Stimulated activated memory B cell treated with anti-CD40 and anti-IgM and Interleukin-4, amounts not matched to agents 10 μg/mL and 1 μg/mL and 100 μg/mL, for 72 hours (primary cell): Measurements from ENCODE around the gene TRIM54.
"Not testable (repeated sequence)": the region's sequence is repeated elsewhere in the genome, so short reads cannot be mapped to it uniquely, and the experiment has no call there.

Experiments
- ATAC-seq: fragments of 150-1000 bp; cut with Tn5 transposase; 2 replicates; pipeline ENCODE4 v1.10.0; 2021
- H3K27ac Mint-ChIP-seq: one replicate; pipeline ENCODE4 v1.8.0; 2022; ENCODE audit warnings: mild to moderate bottlenecking, mixed read lengths
- H3K27me3 Mint-ChIP-seq: one replicate; pipeline ENCODE4 v1.8.0; 2022; ENCODE audit warnings: mixed read lengths
- H3K36me3 Mint-ChIP-seq: one replicate; pipeline ENCODE4 v1.8.0; 2022; ENCODE audit warnings: mixed read lengths
- H3K4me1 Mint-ChIP-seq: one replicate; pipeline ENCODE4 v1.8.0; 2022; ENCODE audit warnings: mixed read lengths
- H3K4me3 Mint-ChIP-seq: one replicate; pipeline ENCODE4 v1.8.0; 2022; ENCODE audit warnings: mild to moderate bottlenecking, moderate library complexity, mixed read lengths
- H3K9me3 Mint-ChIP-seq: one replicate; pipeline ENCODE4 v1.8.0; 2022; ENCODE audit warnings: mixed read lengths

TRIM54 gene

DNA sequence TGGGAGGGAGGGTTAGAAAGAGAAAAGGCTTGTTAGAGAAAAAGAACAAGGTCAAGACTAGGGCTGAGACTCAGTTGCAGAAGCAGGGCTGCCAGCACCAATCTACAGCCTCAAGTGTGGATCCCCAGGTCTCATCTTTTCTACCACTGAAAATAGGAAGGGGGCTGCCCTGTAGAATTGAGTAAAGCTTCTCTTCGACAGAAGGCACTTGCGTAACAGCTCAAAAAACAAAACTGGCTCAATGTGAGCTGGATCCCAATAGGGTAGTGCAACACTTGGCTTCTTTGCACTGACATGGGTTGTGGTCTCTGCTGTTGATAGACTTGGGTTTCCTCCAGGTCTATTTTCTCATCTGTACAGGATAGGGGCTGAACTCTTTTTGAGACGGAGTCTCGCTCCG is 42.5 kb downstream of the TRIM54 start:
- H3K27ac Mint-ChIP-seq = no peak overlapping the region
- peaks cover 22% of the 10 kb centered on the region for H3K4me1 Mint-ChIP-seq

GRCh38 chr2:27335311-27335710 is 53.1 kb downstream of the TRIM54 start:
- no peak overlapping the region for H3K27ac Mint-ChIP-seq
- no peaks in the 10 kb centered on the region for H3K27me3 Mint-ChIP-seq
- peaks cover 41% of the 10 kb centered on the region for H3K36me3 Mint-ChIP-seq

More for the DNA sequence above, 42.5 kb downstream of the TRIM54 start:
- no peaks in the 10 kb centered on the region for H3K9me3 Mint-ChIP-seq
- no peak for ATAC-seq
- peaks cover 41% of the 10 kb centered on the region for H3K36me3 Mint-ChIP-seq
- H3K4me3 Mint-ChIP-seq = no peak overlapping the region
- no peaks in the 10 kb centered on the region for H3K27me3 Mint-ChIP-seq

DNA sequence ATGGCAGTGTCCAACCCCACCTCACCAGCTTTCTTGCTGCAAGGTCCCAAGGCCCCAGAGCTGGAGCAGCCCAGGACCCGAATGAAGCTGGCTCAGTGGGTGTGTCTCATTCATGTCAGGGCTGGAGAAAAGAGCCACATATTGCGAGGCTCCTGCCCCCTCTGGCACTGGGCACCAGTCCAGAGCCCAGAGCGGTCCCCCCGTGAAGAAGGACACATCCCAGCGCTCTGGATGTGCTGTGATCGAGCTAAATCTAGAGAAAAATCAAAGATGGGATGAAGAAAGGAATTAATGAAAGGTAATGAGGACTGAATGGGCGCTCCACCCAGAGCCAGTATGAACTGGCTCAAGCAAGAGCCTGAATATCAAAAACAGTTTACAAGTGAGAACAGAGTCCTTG is 53.9 kb downstream of the TRIM54 start:
- Mint-ChIP-seq H3K4me3 (no peak overlapping the region), H3K4me1 (no peaks in the 10 kb centered on the region), H3K9me3 (no peaks in the 10 kb centered on the region), H3K36me3 (peaks cover 50% of the 10 kb centered on the region), H3K27me3 (no peaks in the 10 kb centered on the region), H3K27ac (no peak overlapping the region)
- ATAC-seq = no peak

More at GRCh38 chr2:27335311-27335710, 53.1 kb downstream of the TRIM54 start:
- Mint-ChIP-seq H3K4me3 (no peak overlapping the region), H3K4me1 (no peaks in the 10 kb centered on the region), H3K9me3 (no peaks in the 10 kb centered on the region)
- ATAC-seq = no peak

DNA sequence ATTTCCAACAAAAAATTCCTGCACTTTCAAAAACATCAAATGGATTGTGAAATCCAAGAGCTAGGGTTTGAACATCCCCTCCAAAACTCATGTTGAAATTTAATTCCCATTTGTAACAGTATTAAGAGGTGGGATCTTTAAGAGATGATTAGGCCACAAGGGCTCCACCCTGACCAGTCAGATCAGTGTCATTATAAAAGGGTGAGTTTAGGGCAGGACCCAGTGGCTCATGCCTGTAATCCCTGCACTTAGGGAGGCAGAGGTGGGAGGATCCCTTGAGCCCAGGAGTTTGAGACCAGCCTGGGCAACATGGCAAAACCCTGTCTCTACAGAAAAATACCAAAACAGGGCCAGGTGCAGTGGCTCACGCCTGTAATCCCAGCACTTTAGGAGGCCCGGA is 65.4 kb downstream of the TRIM54 start:
- Mint-ChIP-seq H3K9me3 (no peaks in the 10 kb centered on the region), H3K27me3 (no peaks in the 10 kb centered on the region), H3K36me3 (peaks cover 23% of the 10 kb centered on the region), H3K4me1 (peaks cover 33% of the 10 kb centered on the region), H3K27ac (no peak overlapping the region), H3K4me3 (no peak overlapping the region)
- no peak for ATAC-seq

DNA sequence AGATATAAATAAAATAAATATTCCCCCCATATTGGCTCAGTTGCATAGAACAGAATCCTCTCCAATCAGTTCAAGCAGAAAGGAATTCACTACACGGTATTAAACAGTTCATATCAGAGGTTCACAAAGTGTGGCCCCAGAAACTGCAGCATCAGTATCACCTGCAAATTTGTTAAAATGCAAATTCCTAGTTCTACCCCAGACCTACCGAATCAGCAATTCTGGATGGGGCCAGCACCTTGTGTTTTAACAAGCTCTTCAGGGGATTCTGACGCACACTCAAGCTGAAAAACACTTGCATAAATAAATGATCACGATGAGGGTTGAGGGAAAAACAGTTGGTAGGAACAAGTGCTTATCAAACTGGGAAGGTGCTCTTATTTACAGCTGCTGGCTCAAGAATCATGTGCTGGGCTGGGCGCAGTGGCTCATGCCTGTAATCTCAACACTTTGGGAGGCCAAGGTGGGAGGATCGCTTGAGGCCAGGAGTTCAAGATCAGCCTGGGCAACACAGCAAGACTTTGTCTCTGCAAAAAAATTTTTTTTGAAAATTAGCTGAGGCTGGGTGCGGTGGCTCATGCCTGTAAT is 68.0 kb downstream of the TRIM54 start:
- no peak for ATAC-seq
- Mint-ChIP-seq H3K4me3 (no peak overlapping the region), H3K9me3 (no peaks in the 10 kb centered on the region), H3K27ac (no peak overlapping the region), H3K27me3 (no peaks in the 10 kb centered on the region), H3K36me3 (peaks cover 23% of the 10 kb centered on the region), H3K4me1 (peaks cover 48% of the 10 kb centered on the region)

DNA sequence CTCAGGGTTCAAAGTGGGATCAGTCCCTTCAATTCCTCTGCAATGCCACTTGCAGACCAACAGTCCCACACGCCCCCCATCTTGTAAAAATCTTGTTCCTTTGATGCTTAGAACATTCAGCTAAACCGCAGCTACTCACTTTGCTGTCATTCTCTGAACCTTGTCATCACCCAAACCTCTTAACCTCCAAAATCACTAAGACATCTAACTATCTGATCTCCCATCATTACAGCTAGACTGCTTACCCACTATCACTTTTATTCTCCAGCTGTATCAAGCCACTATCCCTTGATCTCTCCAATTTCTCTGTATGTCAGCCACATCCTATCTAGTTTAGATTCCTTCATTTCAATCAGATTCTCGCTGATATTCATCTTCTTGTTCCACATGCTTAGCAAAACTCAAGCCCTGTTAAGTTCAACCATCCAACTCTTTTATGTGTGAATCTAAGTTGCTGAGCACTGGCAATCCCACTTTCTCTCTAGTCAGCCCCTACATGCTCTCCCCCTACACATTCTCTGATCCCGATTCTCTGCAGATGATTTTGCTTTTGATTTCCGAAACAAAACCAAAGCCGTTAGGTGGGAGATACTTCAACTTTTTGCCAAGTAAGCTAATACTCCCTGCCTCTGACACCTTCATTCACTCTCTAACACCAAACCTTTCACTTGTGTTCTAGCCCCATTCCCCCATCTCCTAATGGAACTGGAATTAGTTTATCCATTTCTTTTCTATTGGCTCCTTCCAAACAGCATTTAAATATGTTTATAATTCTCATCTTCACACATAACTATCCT is 69.8 kb downstream of the TRIM54 start:
- Mint-ChIP-seq H3K4me1 (peaks cover 48% of the 10 kb centered on the region), H3K9me3 (no peaks in the 10 kb centered on the region), H3K4me3 (no peak overlapping the region), H3K27ac (peak overlapping the region; percentile 1), H3K27me3 (no peaks in the 10 kb centered on the region), H3K36me3 (peaks cover 22% of the 10 kb centered on the region)
- no peak for ATAC-seq

GRCh38 chr2:27353386-27353761 is 71.1 kb downstream of the TRIM54 start:
- H3K9me3 Mint-ChIP-seq, H3K27me3 Mint-ChIP-seq, H3K4me3 Mint-ChIP-seq, H3K27ac Mint-ChIP-seq, ATAC-seq: not testable (repeated sequence)
- Mint-ChIP-seq H3K36me3 (peaks cover 16% of the 10 kb centered on the region), H3K4me1 (peaks cover 52% of the 10 kb centered on the region)

DNA sequence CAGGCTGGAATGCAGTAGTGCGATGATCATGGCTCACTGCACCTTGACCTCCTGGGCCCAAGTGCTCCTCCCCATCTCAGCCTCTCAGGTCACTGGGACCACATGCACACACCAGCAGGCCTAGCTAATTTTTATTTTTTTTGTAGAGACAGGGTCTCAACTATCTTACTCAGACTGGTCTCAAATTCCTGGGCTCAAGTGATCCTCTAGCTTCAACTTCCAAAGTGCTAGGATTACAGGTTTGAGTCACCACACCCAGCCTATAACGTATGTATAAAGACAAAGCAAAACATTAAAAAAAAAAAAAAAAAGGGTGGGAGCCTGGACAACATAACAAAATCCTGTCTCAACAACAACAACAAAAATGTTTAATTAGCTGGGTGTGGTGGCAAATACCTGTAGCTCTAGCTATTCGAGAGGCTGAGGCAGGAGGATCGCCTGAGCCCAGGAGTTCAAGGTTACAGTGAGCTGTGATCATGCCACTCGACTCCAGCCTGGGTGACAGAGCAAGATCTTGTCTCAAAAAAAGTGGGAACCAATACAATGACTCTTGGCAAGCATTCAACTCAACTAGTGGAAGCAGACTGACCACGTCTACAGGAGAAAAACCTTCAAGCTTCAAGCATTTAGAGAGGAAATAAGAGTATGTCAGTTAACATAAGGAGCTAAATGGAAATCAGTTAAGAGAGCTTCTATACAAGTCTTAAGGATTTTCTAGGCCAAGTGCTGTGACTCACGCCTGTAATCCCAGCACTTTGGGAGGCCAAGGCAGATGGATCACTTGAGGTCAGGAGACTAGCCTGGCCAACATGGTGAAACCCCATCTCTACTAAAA is 71.8 kb downstream of the TRIM54 start:
- H3K4me1 Mint-ChIP-seq = peaks cover 57% of the 10 kb centered on the region
- no peaks in the 10 kb centered on the region for H3K9me3 Mint-ChIP-seq
- H3K27me3 Mint-ChIP-seq = no peaks in the 10 kb centered on the region
- no peak overlapping the region for H3K27ac Mint-ChIP-seq
- peak overlapping the region; percentile 23 for H3K4me3 Mint-ChIP-seq
- ATAC-seq = no peak
- H3K36me3 Mint-ChIP-seq = peaks cover 16% of the 10 kb centered on the region

DNA sequence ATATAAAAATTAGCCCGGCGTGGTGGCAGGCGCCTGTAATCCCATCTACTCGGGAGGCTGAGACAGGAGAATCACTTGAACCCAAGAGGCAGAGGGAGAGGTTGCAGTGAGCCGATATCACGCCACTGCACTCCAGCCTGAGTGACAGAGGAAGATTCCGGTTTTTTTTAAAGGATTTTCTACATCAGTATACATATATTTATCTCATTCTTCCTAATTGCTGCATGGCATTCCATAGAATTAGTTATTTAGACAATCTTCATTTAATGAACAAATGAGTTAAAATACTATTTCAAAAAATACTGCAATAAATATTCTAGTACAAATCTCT is 72.3 kb downstream of the TRIM54 start:
- peaks cover 11% of the 10 kb centered on the region for H3K36me3 Mint-ChIP-seq
- H3K4me3 Mint-ChIP-seq = peak overlapping the region; percentile 23
- H3K27ac Mint-ChIP-seq = no peak overlapping the region
- no peak for ATAC-seq
- peaks cover 57% of the 10 kb centered on the region for H3K4me1 Mint-ChIP-seq
- H3K27me3 Mint-ChIP-seq = no peaks in the 10 kb centered on the region
- no peaks in the 10 kb centered on the region for H3K9me3 Mint-ChIP-seq

DNA sequence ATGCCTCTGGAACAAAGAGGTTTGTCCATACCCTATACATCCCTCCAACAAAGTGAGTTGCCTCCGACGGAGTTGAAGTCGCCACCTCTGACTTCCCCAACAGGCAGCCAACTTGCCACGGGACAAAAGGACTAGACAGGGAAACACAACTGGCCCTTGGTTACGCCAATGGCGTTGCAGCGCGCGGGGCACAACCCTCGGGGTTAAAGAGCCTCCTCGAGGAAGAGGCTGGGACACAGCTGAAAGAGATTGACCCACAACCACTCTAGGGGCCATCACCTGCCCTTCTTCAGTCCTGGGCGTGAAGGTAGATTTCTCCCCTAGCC is 73.8 kb downstream of the TRIM54 start:
- Mint-ChIP-seq H3K4me3 (peak overlapping the region; percentile 96), H3K27me3 (no peaks in the 10 kb centered on the region), H3K27ac (peak overlapping the region; percentile 99), H3K36me3 (peaks cover 10% of the 10 kb centered on the region), H3K4me1 (peaks cover 46% of the 10 kb centered on the region), H3K9me3 (no peaks in the 10 kb centered on the region)
- ATAC-seq = peak; percentile 66

- Mint-ChIP-seq H3K4me1 (peaks cover 45% of the 10 kb centered on the region), H3K36me3 (peaks cover 10% of the 10 kb centered on the region), H3K27me3 (no peaks in the 10 kb centered on the region), H3K9me3 (no peaks in the 10 kb centered on the region), H3K27ac (peak within 1 kb of the TSS; percentile 99), H3K4me3 (peak within 1 kb of the TSS; percentile 96)
- ATAC-seq = peak; percentile 94
Observed at GRCh38 chr2:27356382-27357181, 74.4 kb downstream of the TRIM54 start, which contains the start of gene GTF3C2. TSS of gene GTF3C2 (minus strand) at chr2:27356764. CDS start at chr2:27343554, 13,210 bp downstream.
